ENCODE measurements around the gene AKAP13. TPM values are rescaled to one million over a fixed set of nuclear protein-coding genes. Genes with fewer than 3 reads are reported as not detected.

The AKAP13 gene
- total RNA-seq, 4 donors from 2014 or later = 131 to 265 (median 224) TPM

- TF ChIP-seq, protein P1, sequence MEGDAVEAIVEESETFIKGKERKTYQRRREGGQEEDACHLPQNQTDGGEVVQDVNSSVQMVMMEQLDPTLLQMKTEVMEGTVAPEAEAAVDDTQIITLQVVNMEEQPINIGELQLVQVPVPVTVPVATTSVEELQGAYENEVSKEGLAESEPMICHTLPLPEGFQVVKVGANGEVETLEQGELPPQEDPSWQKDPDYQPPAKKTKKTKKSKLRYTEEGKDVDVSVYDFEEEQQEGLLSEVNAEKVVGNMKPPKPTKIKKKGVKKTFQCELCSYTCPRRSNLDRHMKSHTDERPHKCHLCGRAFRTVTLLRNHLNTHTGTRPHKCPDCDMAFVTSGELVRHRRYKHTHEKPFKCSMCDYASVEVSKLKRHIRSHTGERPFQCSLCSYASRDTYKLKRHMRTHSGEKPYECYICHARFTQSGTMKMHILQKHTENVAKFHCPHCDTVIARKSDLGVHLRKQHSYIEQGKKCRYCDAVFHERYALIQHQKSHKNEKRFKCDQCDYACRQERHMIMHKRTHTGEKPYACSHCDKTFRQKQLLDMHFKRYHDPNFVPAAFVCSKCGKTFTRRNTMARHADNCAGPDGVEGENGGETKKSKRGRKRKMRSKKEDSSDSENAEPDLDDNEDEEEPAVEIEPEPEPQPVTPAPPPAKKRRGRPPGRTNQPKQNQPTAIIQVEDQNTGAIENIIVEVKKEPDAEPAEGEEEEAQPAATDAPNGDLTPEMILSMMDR (IDR thresholded peaks at IDR 0.05; ENCODE audit: low read depth) = no peak
Measured at GRCh38 chr15:85591622-85592021, 211.2 kb downstream of the AKAP13 start.

- TF ChIP-seq, protein P1 (IDR thresholded peaks at IDR 0.05; ENCODE audit: low read depth) = no peak
Measured at GRCh38 chr15:85592148-85592547, 211.7 kb downstream of the AKAP13 start.

DNA sequence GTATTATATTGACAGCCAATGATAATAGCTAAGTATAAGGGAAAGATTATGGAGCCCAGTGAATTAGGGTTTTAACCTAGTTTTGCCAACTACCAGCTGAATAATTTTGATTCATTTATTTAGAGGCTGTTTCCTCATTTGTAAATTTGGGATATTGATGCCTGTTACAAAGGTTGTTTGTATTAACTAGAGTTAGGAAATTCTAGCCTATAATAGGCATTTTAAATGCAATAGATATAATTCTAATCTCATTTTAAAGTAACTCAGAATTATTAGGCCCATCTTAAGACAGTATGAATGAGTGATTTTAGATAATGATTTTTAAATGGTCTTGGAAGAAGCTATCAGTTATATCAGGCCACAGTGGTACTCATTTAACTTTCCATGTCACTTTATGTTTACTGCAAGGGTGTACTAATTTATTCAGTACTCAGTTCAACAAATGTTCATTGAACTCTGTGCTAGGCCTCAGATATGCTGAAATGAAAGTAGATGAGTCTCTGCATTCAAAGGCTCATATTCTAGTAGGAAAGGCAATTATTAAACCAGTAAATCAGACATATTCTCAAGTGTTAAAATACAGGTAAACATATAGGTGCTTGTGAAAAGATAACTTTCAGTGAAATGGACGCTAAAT lies 213.5 kb downstream of the AKAP13 start:
- TF ChIP-seq, protein P1 (IDR thresholded peaks at IDR 0.05; ENCODE audit: low read depth) = no peak

- TF ChIP-seq, protein P1 (IDR thresholded peaks at IDR 0.05; ENCODE audit: low read depth) = no peak
Measured at GRCh38 chr15:85595804-85596536, 215.6 kb downstream of the AKAP13 start.

GRCh38 chr15:85597155-85597815 lies 216.9 kb downstream of the AKAP13 start:
- TF ChIP-seq, protein P1 (IDR thresholded peaks at IDR 0.05; ENCODE audit: low read depth) = no peak

GRCh38 chr15:85598219-85598618 lies 217.8 kb downstream of the AKAP13 start:
- TF ChIP-seq, protein P1 (IDR thresholded peaks at IDR 0.05; ENCODE audit: low read depth) = no peak
